ENCODE data around the gene CNKSR3.

CNKSR3 gene

DNA sequence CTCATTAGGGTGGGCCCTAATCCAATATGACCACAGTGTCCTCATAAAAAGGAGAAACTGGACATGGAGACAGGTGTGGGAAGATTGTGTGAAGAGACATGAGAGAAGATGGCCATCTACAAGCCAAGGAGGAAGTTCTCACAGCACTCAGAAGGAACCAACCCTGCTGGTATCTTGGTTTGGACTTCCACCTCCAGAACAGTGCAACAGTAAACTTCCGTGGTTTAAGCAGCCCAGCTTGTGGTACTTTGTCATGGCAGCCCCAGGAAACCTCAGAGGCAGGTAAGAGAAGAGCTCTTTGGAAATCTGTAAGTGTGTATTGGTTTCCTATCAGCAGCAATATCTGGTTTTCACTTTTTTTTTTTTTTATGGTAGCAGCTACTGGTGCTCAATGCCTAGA lies 16.5 kb upstream of the CNKSR3 start:
- Histone ChIP-seq H3K79me1 (ENCODE audit: low read length) (no peaks in the 10 kb centered on the region), H2BK120ac (ENCODE audit: low read depth, low read length) (no peak overlapping the region), H3K4me2 (ENCODE audit: low read length) (no peak overlapping the region), H3K18ac (ENCODE audit: low read length) (no peak overlapping the region), H3K23ac (ENCODE audit: low read length) (no peak overlapping the region), H3K56ac (ENCODE audit: low read length) (no peak overlapping the region), H2BK15ac (replicated peaks; ENCODE audit: low read depth) (no peak overlapping the region), H3K4ac (ENCODE audit: low read depth, low read length) (no peak overlapping the region), H3K4me3 (ENCODE audit: low read length) (no peak overlapping the region), H4K5ac (ENCODE audit: low read length) (no peak overlapping the region), H3K27ac (ENCODE audit: low read depth, low read length) (no peak overlapping the region), H3K4me1 (ENCODE audit: control insufficient read depth, low read depth, low read length) (no peaks in the 10 kb centered on the region), H3K27me3 (ENCODE audit: insufficient read depth, low read length, poor library complexity) (no peaks in the 10 kb centered on the region), H3K79me2 (ENCODE audit: control insufficient read depth, insufficient read depth, low read length) (no peaks in the 10 kb centered on the region), H4K8ac (ENCODE audit: low read depth, low read length) (no peak overlapping the region), H2BK5ac (ENCODE audit: low read length) (no peak overlapping the region), H3K36me3 (ENCODE audit: control insufficient read depth, insufficient read depth, low read length) (no peaks in the 10 kb centered on the region), H3K9ac (ENCODE audit: low read length) (no peak overlapping the region), H2AK5ac (ENCODE audit: low read length) (no peak overlapping the region)
- WGBS (ENCODE audit: extremely low coverage, insufficient coverage, low lambda C conversion rate), result no CpG with 5 or more reads among the region's 1 CpG
- DNase-seq, result no peak

DNA sequence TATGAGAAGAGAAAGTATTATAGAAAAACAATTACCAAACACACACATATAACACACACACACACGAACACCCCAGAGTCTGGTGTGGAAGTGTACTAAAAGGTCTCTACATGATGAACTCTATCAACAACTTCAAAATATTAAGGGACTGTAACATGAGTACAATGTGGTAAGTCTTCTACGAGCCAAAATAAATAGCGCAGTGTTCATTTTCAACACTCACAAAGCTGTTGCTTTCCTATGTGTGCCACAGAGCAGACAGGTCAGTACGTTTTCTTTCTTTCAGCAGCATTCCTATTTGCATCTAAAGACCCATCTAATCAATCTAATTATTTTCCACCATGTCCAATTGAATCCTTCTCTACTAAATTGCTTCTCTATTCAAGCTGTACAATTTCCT lies 12.1 kb upstream of the CNKSR3 start:
- Histone ChIP-seq H2BK15ac (replicated peaks; ENCODE audit: low read depth) (no peak overlapping the region), H3K36me3 (ENCODE audit: control insufficient read depth, insufficient read depth, low read length) (no peaks in the 10 kb centered on the region), H4K8ac (ENCODE audit: low read depth, low read length) (no peak overlapping the region), H3K4ac (ENCODE audit: low read depth, low read length) (no peak overlapping the region), H3K4me3 (ENCODE audit: low read length) (no peak overlapping the region), H3K4me2 (ENCODE audit: low read length) (no peak overlapping the region), H3K27ac (ENCODE audit: low read depth, low read length) (no peak overlapping the region), H2BK5ac (ENCODE audit: low read length) (no peak overlapping the region), H3K79me1 (ENCODE audit: low read length) (no peaks in the 10 kb centered on the region), H3K9ac (ENCODE audit: low read length) (no peak overlapping the region), H3K23ac (ENCODE audit: low read length) (no peak overlapping the region), H3K27me3 (ENCODE audit: insufficient read depth, low read length, poor library complexity) (no peaks in the 10 kb centered on the region), H3K18ac (ENCODE audit: low read length) (no peak overlapping the region), H3K4me1 (ENCODE audit: control insufficient read depth, low read depth, low read length) (no peaks in the 10 kb centered on the region), H2BK120ac (ENCODE audit: low read depth, low read length) (no peak overlapping the region), H4K5ac (ENCODE audit: low read length) (no peak overlapping the region), H3K56ac (ENCODE audit: low read length) (no peak overlapping the region), H2AK5ac (ENCODE audit: low read length) (no peak overlapping the region), H3K79me2 (ENCODE audit: control insufficient read depth, insufficient read depth, low read length) (no peaks in the 10 kb centered on the region)
- WGBS (ENCODE audit: extremely low coverage, insufficient coverage, low lambda C conversion rate), result no CpG with 5 or more reads among the region's 4 CpGs
- DNase-seq, result no peak

DNA sequence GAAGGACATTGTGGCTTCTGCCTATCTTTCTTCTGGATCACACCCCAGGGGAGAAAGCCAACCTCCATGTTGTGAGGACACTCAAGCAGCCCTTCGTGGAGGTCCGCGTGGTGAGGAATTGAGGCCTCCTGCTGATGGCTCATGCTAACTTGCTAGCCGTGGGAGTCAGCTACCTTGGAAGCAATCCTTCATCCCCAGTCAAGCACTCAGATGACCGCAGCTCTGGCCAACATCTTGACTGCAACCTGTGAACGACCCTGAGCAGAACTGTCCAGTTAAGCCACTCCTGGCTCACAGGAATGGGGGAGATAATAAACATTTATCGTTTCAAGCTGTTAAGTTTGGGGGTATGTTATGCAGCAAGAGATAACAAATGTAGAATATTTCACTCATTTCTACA lies 10.9 kb upstream of the CNKSR3 start:
- Histone ChIP-seq H3K4me1 (ENCODE audit: control insufficient read depth, low read depth, low read length) (no peaks in the 10 kb centered on the region), H3K36me3 (ENCODE audit: control insufficient read depth, insufficient read depth, low read length) (no peaks in the 10 kb centered on the region), H3K4ac (ENCODE audit: low read depth, low read length) (no peak overlapping the region), H3K27ac (ENCODE audit: low read depth, low read length) (no peak overlapping the region), H2AK5ac (ENCODE audit: low read length) (no peak overlapping the region), H3K9ac (ENCODE audit: low read length) (no peak overlapping the region), H3K79me2 (ENCODE audit: control insufficient read depth, insufficient read depth, low read length) (no peaks in the 10 kb centered on the region), H3K4me3 (ENCODE audit: low read length) (no peak overlapping the region), H3K23ac (ENCODE audit: low read length) (no peak overlapping the region), H3K79me1 (ENCODE audit: low read length) (no peaks in the 10 kb centered on the region), H3K27me3 (ENCODE audit: insufficient read depth, low read length, poor library complexity) (no peaks in the 10 kb centered on the region), H4K5ac (ENCODE audit: low read length) (no peak overlapping the region), H2BK5ac (ENCODE audit: low read length) (no peak overlapping the region), H3K18ac (ENCODE audit: low read length) (no peak overlapping the region), H2BK15ac (replicated peaks; ENCODE audit: low read depth) (no peak overlapping the region), H4K8ac (ENCODE audit: low read depth, low read length) (no peak overlapping the region), H2BK120ac (ENCODE audit: low read depth, low read length) (no peak overlapping the region), H3K4me2 (ENCODE audit: low read length) (no peak overlapping the region), H3K56ac (ENCODE audit: low read length) (no peak overlapping the region)
- no peak for DNase-seq
- no CpG with 5 or more reads among the region's 7 CpGs for WGBS (ENCODE audit: extremely low coverage, insufficient coverage, low lambda C conversion rate)

DNA sequence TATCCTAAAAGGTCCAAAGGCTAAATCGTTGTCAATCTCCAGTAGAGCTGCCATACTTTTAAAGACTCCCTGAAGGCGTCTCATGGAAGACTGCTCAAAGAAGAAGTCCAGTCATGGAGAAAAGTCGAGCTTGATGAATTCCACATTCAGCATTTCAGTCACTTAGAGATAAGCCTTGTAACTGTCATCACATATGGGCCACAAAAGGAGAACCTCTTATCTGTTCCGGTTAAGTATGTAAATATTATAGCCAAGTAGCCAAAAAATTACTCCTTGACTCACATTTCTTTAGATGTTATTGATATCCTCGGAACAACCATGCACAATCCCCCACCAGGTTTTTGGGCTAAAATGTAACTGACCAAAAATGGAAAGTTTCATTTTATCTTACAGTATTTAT lies 9.8 kb upstream of the CNKSR3 start:
- Histone ChIP-seq H4K8ac (ENCODE audit: low read depth, low read length) (no peak overlapping the region), H4K5ac (ENCODE audit: low read length) (no peak overlapping the region), H3K27ac (ENCODE audit: low read depth, low read length) (no peak overlapping the region), H3K79me2 (ENCODE audit: control insufficient read depth, insufficient read depth, low read length) (no peaks in the 10 kb centered on the region), H2BK120ac (ENCODE audit: low read depth, low read length) (no peak overlapping the region), H3K4ac (ENCODE audit: low read depth, low read length) (no peak overlapping the region), H2AK5ac (ENCODE audit: low read length) (no peak overlapping the region), H3K56ac (ENCODE audit: low read length) (no peak overlapping the region), H2BK5ac (ENCODE audit: low read length) (no peak overlapping the region), H3K36me3 (ENCODE audit: control insufficient read depth, insufficient read depth, low read length) (no peaks in the 10 kb centered on the region), H3K23ac (ENCODE audit: low read length) (no peak overlapping the region), H3K27me3 (ENCODE audit: insufficient read depth, low read length, poor library complexity) (no peaks in the 10 kb centered on the region), H3K18ac (ENCODE audit: low read length) (no peak overlapping the region), H3K4me1 (ENCODE audit: control insufficient read depth, low read depth, low read length) (peaks cover 2% of the 10 kb centered on the region), H3K79me1 (ENCODE audit: low read length) (no peaks in the 10 kb centered on the region), H3K4me3 (ENCODE audit: low read length) (no peak overlapping the region), H2BK15ac (replicated peaks; ENCODE audit: low read depth) (no peak overlapping the region), H3K9ac (ENCODE audit: low read length) (no peak overlapping the region), H3K4me2 (ENCODE audit: low read length) (no peak overlapping the region)
- DNase-seq, result no peak
- WGBS (ENCODE audit: extremely low coverage, insufficient coverage, low lambda C conversion rate), result no CpG with 5 or more reads among the region's 5 CpGs

DNA sequence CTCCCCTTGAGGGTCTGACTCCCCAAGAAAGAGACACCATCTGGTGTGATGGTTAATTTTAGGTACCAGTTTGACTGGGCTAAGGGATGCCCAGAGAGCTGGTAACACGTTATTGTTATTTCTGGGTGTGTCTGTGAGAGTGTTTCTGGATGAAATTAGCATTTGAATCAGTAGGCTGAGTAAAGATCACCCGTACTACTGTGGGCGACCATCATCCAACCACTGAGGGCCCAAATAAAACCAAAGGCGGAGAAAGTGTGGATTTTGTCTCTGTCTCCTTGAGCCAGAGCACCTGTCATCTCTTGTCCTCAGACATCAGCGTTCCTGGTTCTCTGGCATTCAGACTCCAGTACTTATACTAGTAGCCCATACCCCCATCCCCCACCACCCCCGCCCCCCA lies 7.9 kb upstream of the CNKSR3 start:
- Histone ChIP-seq H3K27me3 (ENCODE audit: insufficient read depth, low read length, poor library complexity) (no peaks in the 10 kb centered on the region), H4K5ac (ENCODE audit: low read length) (no peak overlapping the region), H2AK5ac (ENCODE audit: low read length) (no peak overlapping the region), H3K4me1 (ENCODE audit: control insufficient read depth, low read depth, low read length) (peaks cover 2% of the 10 kb centered on the region), H3K79me2 (ENCODE audit: control insufficient read depth, insufficient read depth, low read length) (no peaks in the 10 kb centered on the region), H2BK5ac (ENCODE audit: low read length) (no peak overlapping the region), H3K4ac (ENCODE audit: low read depth, low read length) (no peak overlapping the region), H3K36me3 (ENCODE audit: control insufficient read depth, insufficient read depth, low read length) (no peaks in the 10 kb centered on the region), H3K9ac (ENCODE audit: low read length) (no peak overlapping the region), H4K8ac (ENCODE audit: low read depth, low read length) (no peak overlapping the region), H3K27ac (ENCODE audit: low read depth, low read length) (no peak overlapping the region), H2BK120ac (ENCODE audit: low read depth, low read length) (no peak overlapping the region), H3K18ac (ENCODE audit: low read length) (no peak overlapping the region), H3K4me2 (ENCODE audit: low read length) (no peak overlapping the region), H3K23ac (ENCODE audit: low read length) (no peak overlapping the region), H3K79me1 (ENCODE audit: low read length) (no peaks in the 10 kb centered on the region), H3K56ac (ENCODE audit: low read length) (no peak overlapping the region), H3K4me3 (ENCODE audit: low read length) (no peak overlapping the region), H2BK15ac (replicated peaks; ENCODE audit: low read depth) (no peak overlapping the region)
- no CpG with 5 or more reads among the region's 6 CpGs for WGBS (ENCODE audit: extremely low coverage, insufficient coverage, low lambda C conversion rate)
- no peak for DNase-seq

DNA sequence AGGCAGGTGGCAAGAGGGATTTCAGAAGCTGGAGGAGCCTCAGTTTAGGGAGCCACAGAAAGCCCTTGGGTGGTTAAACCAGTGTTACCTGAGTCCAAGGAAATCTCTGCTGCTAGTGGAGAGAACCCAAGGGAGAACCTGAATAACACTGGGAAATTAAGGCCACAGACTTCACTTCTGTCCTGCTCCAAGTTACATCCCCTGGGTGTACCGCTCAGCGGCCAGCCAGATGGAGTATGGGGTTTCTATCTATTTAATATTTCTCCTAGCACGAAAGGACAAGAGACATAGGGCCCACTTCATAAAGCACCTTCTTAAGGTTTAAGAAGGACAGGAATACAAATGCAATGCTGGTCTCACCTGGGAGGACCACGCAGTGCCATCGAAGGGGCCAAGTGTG lies 5.8 kb upstream of the CNKSR3 start:
- H4K8ac ChIP-seq (ENCODE audit: low read depth, low read length), result no peak overlapping the region
- no peak overlapping the region for H2BK5ac ChIP-seq (ENCODE audit: low read length)
- H3K4me1 ChIP-seq (ENCODE audit: control insufficient read depth, low read depth, low read length), result peaks cover 5% of the 10 kb centered on the region
- H3K79me1 ChIP-seq (ENCODE audit: low read length), result no peaks in the 10 kb centered on the region
- no peaks in the 10 kb centered on the region for H3K27me3 ChIP-seq (ENCODE audit: insufficient read depth, low read length, poor library complexity)
- no peak overlapping the region for H4K5ac ChIP-seq (ENCODE audit: low read length)
- H3K79me2 ChIP-seq (ENCODE audit: control insufficient read depth, insufficient read depth, low read length), result no peaks in the 10 kb centered on the region
- no peak for DNase-seq
- no peak overlapping the region for H3K4me3 ChIP-seq (ENCODE audit: low read length)
- no peak overlapping the region for H3K23ac ChIP-seq (ENCODE audit: low read length)
- H3K4ac ChIP-seq (ENCODE audit: low read depth, low read length), result peak overlapping the region; percentile 37
- H2AK5ac ChIP-seq (ENCODE audit: low read length), result no peak overlapping the region
- H3K9ac ChIP-seq (ENCODE audit: low read length), result no peak overlapping the region
- no peak overlapping the region for H3K18ac ChIP-seq (ENCODE audit: low read length)
- peak overlapping the region; percentile 32 for H2BK120ac ChIP-seq (ENCODE audit: low read depth, low read length)
- no peak overlapping the region for H3K56ac ChIP-seq (ENCODE audit: low read length)
- H3K27ac ChIP-seq (ENCODE audit: low read depth, low read length), result no peak overlapping the region
- WGBS (ENCODE audit: extremely low coverage, insufficient coverage, low lambda C conversion rate), result no CpG with 5 or more reads among the region's 5 CpGs
- H3K4me2 ChIP-seq (ENCODE audit: low read length), result no peak overlapping the region
- no peak overlapping the region for H2BK15ac ChIP-seq (replicated peaks; ENCODE audit: low read depth)
- no peaks in the 10 kb centered on the region for H3K36me3 ChIP-seq (ENCODE audit: control insufficient read depth, insufficient read depth, low read length)
